BJ (cell line): ENCODE measurements around the gene UCK2. TPM values are rescaled to one million over a fixed set of nuclear protein-coding genes. Genes with fewer than 3 reads are reported as not detected.
A peak's percentile ranks its signal among the peaks of the same experiment; 100 is the strongest.

ENCODE experiments used
- CTCF ChIA-PET: fragments of 350-600 bp; formaldehyde crosslinking; extraction: SDS; loops from one replicate; lab custom pipeline; 2021; ENCODE audit warnings: antibody characterized with exemption, inconsistent platforms; lab: Yijun Ruan, JAX
- POLR2A ChIA-PET: fragments of 300-600 bp; sonication (Branson Sonifier 250); formaldehyde crosslinking; extraction: SDS; loops from one replicate; lab custom pipeline; 2021; ENCODE audit warnings: antibody characterized with exemption; lab: Charles Lee
- DNase-seq: peaks from one replicate; pipeline ENCODE4 v3.0.0-alpha.2; 2011; ENCODE audit warnings: low read depth
- H3K27me3 ChIP-seq: 2 replicates; pipeline ENCODE4 v1.6.0; 2011; ENCODE audit warnings: low read length; ENCODE audit not compliant: control insufficient read depth, insufficient read depth
- H3K36me3 ChIP-seq: 2 replicates; pipeline ENCODE4 v1.5.1; 2011; ENCODE audit warnings: low read length; ENCODE audit not compliant: control insufficient read depth, insufficient read depth
- H3K4me3 ChIP-seq: 2 replicates; pipeline ENCODE4 v1.5.1; 2011; ENCODE audit warnings: low read depth, mild to moderate bottlenecking, control low read depth, low read length
- polyA plus RNA-seq: library from polyadenylated mRNA; depleted of rRNA; stranded (reverse); fragments of >200 nt; gene quantifications from 2 replicates; pipeline ENCODE4 v1.2.3, GENCODE V29; 2011
- TF ChIP-seq, protein P1 (sequence below): IDR thresholded peaks from 2 replicates; pipeline ENCODE4 v1.5.1; 2011; ENCODE audit warnings: low read depth, mild to moderate bottlenecking, control low read depth, inconsistent platforms, low read length, moderate library complexity; ENCODE audit not compliant: insufficient read depth

UCK2 gene
- polyA plus RNA-seq, 1 experiment: 57.7 TPM

GRCh38 chr1:165891111-165891860, 63.9 kb downstream of the UCK2 start:
- no peaks in the 10 kb centered on the region for H3K27me3 ChIP-seq
- no peak overlapping the region for H3K4me3 ChIP-seq
- TF ChIP-seq, protein P1, sequence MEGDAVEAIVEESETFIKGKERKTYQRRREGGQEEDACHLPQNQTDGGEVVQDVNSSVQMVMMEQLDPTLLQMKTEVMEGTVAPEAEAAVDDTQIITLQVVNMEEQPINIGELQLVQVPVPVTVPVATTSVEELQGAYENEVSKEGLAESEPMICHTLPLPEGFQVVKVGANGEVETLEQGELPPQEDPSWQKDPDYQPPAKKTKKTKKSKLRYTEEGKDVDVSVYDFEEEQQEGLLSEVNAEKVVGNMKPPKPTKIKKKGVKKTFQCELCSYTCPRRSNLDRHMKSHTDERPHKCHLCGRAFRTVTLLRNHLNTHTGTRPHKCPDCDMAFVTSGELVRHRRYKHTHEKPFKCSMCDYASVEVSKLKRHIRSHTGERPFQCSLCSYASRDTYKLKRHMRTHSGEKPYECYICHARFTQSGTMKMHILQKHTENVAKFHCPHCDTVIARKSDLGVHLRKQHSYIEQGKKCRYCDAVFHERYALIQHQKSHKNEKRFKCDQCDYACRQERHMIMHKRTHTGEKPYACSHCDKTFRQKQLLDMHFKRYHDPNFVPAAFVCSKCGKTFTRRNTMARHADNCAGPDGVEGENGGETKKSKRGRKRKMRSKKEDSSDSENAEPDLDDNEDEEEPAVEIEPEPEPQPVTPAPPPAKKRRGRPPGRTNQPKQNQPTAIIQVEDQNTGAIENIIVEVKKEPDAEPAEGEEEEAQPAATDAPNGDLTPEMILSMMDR: no peak
- no peak for DNase-seq
- ChIA-PET POLR2A (interaction anchor here (0.5 kb wide), 1 partner anchor 35 kb away, joined by 10 read pairs; no protein-coding TSS in a partner anchor), CTCF (interaction anchor here (0.7 to 1.6 kb wide), 2 partner anchors 9 to 22 kb away, joined by 3 to 5 read pairs; no protein-coding TSS in a partner anchor)
- no peaks in the 10 kb centered on the region for H3K36me3 ChIP-seq

DNA sequence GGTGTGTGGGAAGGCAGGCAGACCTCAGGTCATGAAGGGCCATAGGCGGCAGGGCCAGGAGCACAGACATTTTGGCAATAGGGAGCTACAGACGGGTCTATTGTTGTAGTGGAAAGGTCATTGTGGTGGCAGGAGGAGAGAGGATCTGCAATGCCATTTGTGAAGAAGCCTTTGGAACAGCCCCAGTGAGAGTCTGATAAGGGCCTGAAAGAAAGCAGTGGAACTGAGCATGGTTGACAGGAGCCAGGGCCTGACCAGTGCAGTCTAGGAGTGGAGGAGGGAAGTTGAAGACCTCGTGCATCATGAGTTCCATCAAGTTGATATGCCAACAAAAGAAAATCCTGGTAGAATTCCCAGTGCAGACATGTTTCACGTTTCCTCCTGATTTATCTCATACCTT, 65.5 kb downstream of the UCK2 start:
- POLR2A ChIA-PET: no interaction called here
- TF ChIP-seq, protein P1: no peak
- Histone ChIP-seq H3K27me3 (no peaks in the 10 kb centered on the region), H3K36me3 (no peaks in the 10 kb centered on the region), H3K4me3 (no peak overlapping the region)
- DNase-seq: no peak
- CTCF ChIA-PET: interaction anchor here (0.6 to 1.3 kb wide), 3 partner anchors 8 to 73 kb away, joined by 3 read pairs; no protein-coding TSS in a partner anchor

DNA sequence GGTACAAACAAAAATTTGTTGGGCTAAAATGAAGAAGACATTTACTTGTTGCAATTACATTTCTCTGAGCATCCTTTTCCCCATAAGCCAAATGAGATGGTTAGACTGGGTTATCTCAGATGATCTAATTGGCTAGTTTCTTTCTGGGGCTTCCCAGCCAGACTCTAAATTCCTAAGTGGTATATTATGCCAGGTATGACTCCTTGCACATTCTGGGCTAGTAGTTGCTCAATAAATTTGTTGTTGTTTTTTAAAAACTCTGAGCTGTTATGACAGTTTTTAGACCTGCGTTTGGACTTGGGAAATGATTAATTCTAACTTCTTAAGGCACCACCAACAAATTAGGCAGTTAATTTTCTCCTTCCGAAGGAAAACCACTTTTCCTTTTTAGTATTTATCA, 66.1 kb downstream of the UCK2 start:
- no peak for DNase-seq
- H3K36me3 ChIP-seq: no peaks in the 10 kb centered on the region
- ChIA-PET POLR2A (no interaction called here), CTCF (interaction anchor here (0.6 to 1.3 kb wide), 2 partner anchors 9 to 72 kb away, joined by 3 read pairs; no protein-coding TSS in a partner anchor)
- H3K4me3 ChIP-seq: no peak overlapping the region
- TF ChIP-seq, protein P1: no peak
- H3K27me3 ChIP-seq: no peaks in the 10 kb centered on the region

GRCh38 chr1:165894591-165894990, 67.2 kb downstream of the UCK2 start:
- ChIA-PET CTCF (interaction anchor here (0.7 to 1.3 kb wide), 5 partner anchors 10 to 23 kb away, joined by 3 read pairs; no protein-coding TSS in a partner anchor), POLR2A (no interaction called here)
- Histone ChIP-seq H3K27me3 (no peaks in the 10 kb centered on the region), H3K4me3 (no peak overlapping the region), H3K36me3 (no peaks in the 10 kb centered on the region)
- TF ChIP-seq, protein P1: 0 out of 2 replicates have a peak, but pooled peaks have one; percentile 21
- DNase-seq: no peak

DNA sequence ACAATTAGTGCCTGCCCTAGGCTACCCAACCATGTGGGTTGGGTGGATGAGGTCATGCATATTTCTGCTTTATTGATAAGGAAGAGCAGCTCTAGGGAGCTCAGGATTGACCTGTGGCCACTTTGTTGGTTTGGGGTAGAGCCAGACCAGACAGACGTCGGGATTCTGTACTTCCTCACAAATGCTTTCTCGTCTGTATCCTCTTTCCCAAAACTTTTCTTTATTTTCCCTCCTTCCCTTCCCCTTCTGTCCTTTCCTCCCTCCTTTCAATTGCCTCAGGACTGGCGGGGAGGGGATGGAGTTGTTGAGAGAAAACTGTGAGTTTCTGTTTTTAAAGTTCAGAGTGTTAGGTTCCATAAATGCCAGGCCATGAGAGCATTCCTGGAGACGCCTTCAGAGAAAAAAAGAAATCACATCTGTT, 68.0 kb downstream of the UCK2 start:
- TF ChIP-seq, protein P1: no peak
- ChIA-PET POLR2A (no interaction called here), CTCF (interaction anchor here (0.7 to 1.5 kb wide), 5 partner anchors 9 to 18 kb away, joined by 3 to 4 read pairs (median 3); no protein-coding TSS in a partner anchor)
- Histone ChIP-seq H3K36me3 (no peaks in the 10 kb centered on the region), H3K27me3 (no peaks in the 10 kb centered on the region), H3K4me3 (no peak overlapping the region)
- DNase-seq: no peak
